Upper lobe of right lung (tissue), 1 donor: ENCODE data around the gene RAMAC. TPM values are rescaled to one million over a fixed set of nuclear protein-coding genes. Genes with fewer than 3 reads are reported as not detected.

Experiments used
- ATAC-seq: fragments of 200-7000 bp; cut with Tn5 transposase; one replicate; pipeline ENCODE4 v1.9.1; 2020; ENCODE audit warnings: mild to moderate bottlenecking, moderate library complexity
- DNase-seq: peaks from one replicate; pipeline ENCODE4 v3.0.0-alpha.2; 2020
- H3K27ac ChIP-seq: fragments of 200-600 bp; one replicate; pipeline ENCODE4 v1.8.0; 2022
- H3K27me3 ChIP-seq: fragments of 200-600 bp; one replicate; pipeline ENCODE4 v1.8.0; 2022; ENCODE audit warnings: mild to moderate bottlenecking
- H3K36me3 ChIP-seq: fragments of 200-600 bp; one replicate; pipeline ENCODE4 v1.8.0; 2022
- H3K4me1 ChIP-seq: fragments of 200-600 bp; one replicate; pipeline ENCODE4 v1.8.0; 2022
- H3K4me3 ChIP-seq: fragments of 200-600 bp; one replicate; pipeline ENCODE4 v1.8.0; 2022; ENCODE audit warnings: mild to moderate bottlenecking
- H3K9me3 ChIP-seq: fragments of 200-600 bp; one replicate; pipeline ENCODE4 v1.8.0; 2022
- CTCF ChIP-seq: fragments of 200-600 bp; IDR thresholded peaks from one replicate; pipeline ENCODE4 v1.8.0; 2022; ENCODE audit warnings: antibody characterized with exemption
- intact Hi-C: fragments of 100-400 bp; cut with DNase I; formaldehyde crosslinking; loops from one replicate; pipeline ENCODE4 v1.11.0; 2022
- total RNA-seq: library from RNA; stranded (reverse); fragmentation: NEBNext Ultra II Directional; extraction: Animal tissue kit (Norgen Biotek cat#: 25700); gene quantifications from one replicate; pipeline ENCODE4 v1.2.1, GENCODE V29; 2021
- donor health status: DM: no; HTN: yes; CAD: no; lungs with severe emphysema.

Gene RAMAC
- total RNA-seq, 1 donor from 2014 or later = 15.4 TPM

DNA sequence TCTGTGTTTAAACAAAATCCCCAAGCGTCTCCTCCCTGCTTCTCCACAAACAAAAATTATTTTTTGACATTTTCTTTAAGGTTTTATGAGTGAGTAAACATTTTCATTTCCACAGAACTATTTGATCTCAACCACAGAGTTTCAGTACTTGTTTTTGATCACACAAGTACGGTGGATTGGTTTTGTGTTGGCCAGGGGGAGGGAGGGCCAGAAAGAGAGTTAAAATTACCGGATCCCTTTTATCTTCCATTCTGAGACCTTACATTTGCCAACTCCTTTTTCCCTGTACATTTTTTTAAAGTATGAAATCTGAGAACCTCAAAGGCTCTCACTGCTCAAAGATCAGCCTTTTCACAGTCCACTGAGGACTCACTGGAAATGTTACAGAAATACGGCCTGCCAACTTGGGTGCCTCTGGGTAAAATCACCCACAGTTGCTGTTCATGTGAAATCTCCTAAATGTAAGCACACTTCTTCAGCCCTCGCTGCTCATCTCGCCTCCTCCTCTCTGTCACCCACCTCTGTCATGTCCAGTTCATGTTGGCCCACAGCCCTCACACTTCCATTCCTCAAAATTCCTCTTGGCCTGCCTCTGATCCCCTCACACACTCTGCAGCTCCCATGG, 35.2 kb upstream of the RAMAC start:
- peak overlapping the region; percentile 17 for H3K27ac ChIP-seq
- intact Hi-C loops = no loop called here
- H3K4me1 ChIP-seq = peaks cover 12% of the 10 kb centered on the region
- no peak for TF ChIP-seq CTCF
- H3K36me3 ChIP-seq = no peaks in the 10 kb centered on the region
- H3K9me3 ChIP-seq = no peaks in the 10 kb centered on the region
- H3K27me3 ChIP-seq = peaks cover 8% of the 10 kb centered on the region
- DNase-seq = no peak
- no peak for ATAC-seq
- H3K4me3 ChIP-seq = no peak overlapping the region

GRCh38 chr15:82951472-82952157, 34.4 kb upstream of the RAMAC start:
- no peak for TF ChIP-seq CTCF
- H3K4me1 ChIP-seq = peaks cover 12% of the 10 kb centered on the region
- peak overlapping the region; percentile 56 for H3K4me3 ChIP-seq
- ATAC-seq (peak; percentile 3), DNase-seq (no peak)
- H3K27me3 ChIP-seq = peaks cover 8% of the 10 kb centered on the region
- intact Hi-C loops = no loop called here
- H3K9me3 ChIP-seq = no peaks in the 10 kb centered on the region
- no peaks in the 10 kb centered on the region for H3K36me3 ChIP-seq
- peak overlapping the region; percentile 17 for H3K27ac ChIP-seq

GRCh38 chr15:82952158-82953081, 33.6 kb upstream of the RAMAC start, which contains the start of gene HOMER2:
TSS of gene HOMER2 (minus strand) at chr15:82952720. CDS start at chr15:82952535, 185 bp downstream.
- Histone ChIP-seq H3K4me1 (peaks cover 12% of the 10 kb centered on the region), H3K27me3 (peaks cover 8% of the 10 kb centered on the region), H3K9me3 (no peaks in the 10 kb centered on the region), H3K27ac (no peak within 1 kb of the TSS), H3K36me3 (no peaks in the 10 kb centered on the region), H3K4me3 (peak within 1 kb of the TSS; percentile 56)
- ATAC-seq (peak; percentile 82), DNase-seq (peak; percentile 79)
- intact Hi-C loops = no loop called here
- TF ChIP-seq CTCF = no peak

- Histone ChIP-seq H3K27ac (no peak overlapping the region), H3K4me1 (no peaks in the 10 kb centered on the region), H3K9me3 (no peaks in the 10 kb centered on the region), H3K4me3 (no peak overlapping the region), H3K36me3 (no peaks in the 10 kb centered on the region), H3K27me3 (no peaks in the 10 kb centered on the region)
- intact Hi-C loops = no loop called here
- no peak for TF ChIP-seq CTCF
- DNase-seq (no peak), ATAC-seq (no peak)
Observed at GRCh38 chr15:82958638-82959037, 27.4 kb upstream of the RAMAC start.

DNA sequence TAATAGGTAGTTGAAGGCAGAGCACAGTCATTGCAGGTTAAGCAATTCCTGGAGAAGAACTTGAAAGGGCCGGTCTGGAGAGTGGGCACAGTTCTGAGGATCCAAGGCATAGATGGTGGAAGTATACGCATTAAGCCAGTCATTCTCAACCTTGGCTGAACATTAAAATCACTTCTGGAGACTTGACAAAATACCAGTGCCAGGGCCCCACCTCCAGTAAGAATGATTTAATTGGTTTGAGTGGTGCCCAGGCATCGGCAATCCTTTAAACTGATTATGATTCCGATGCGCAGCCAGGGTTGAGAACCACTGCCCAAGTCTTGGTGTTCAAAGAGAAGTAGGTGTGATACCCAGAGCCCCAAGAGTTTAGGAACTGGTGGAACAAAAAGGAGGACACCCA, 26.6 kb upstream of the RAMAC start:
- Histone ChIP-seq H3K27ac (no peak overlapping the region), H3K4me3 (no peak overlapping the region), H3K36me3 (no peaks in the 10 kb centered on the region), H3K9me3 (no peaks in the 10 kb centered on the region), H3K27me3 (no peaks in the 10 kb centered on the region), H3K4me1 (no peaks in the 10 kb centered on the region)
- no peak for ATAC-seq
- no peak for TF ChIP-seq CTCF
- intact Hi-C loops = no loop called here
- DNase-seq = no peak
